Cortex of kidney (tissue), 1 donor: Measurements from ENCODE around the gene TBC1D10B.
"Not testable (repeated sequence)": the region's sequence is repeated elsewhere in the genome, so short reads cannot be mapped to it uniquely, and the experiment has no call there.

Source experiments
- DNase-seq: peaks from one replicate; lab custom pipeline; 2025; lab: John Stamatoyannopoulos, UW

The TBC1D10B gene

DNA sequence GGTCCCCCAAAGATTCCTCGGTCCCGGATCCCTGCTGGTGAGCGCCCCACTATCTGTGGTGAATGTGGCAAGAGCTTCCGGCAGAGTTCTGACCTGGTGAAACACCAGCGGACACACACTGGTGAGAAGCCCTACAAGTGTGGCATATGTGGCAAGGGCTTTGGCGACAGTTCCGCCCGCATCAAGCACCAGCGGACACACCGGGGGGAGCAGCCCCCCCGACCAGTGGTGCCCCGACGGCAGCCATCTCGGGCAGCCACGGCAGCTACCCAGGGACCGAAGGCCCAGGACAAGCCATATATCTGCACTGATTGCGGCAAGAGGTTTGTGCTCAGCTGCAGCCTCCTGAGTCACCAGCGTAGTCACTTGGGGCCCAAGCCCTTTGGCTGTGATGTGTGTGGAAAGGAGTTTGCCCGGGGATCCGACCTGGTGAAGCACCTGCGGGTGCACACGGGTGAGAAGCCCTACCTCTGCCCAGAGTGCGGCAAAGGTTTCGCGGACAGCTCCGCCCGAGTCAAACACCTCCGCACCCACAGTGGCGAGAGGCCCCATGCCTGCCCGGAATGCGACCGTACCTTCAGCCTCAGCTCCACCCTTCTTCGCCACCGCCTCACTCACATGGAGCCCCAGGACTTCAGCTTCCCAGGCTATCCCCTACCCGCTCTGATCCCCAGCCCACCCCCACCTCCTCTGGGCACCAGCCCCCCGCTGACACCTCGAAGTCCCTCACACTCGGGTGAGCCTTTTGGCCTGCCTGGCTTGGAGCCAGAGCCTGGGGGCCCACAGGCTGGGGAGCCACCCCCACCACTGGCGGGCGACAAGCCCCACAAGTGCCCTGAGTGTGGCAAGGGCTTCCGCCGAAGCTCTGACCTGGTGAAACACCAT is 27.7 kb upstream of the TBC1D10B start:
- no peak for DNase-seq

DNA sequence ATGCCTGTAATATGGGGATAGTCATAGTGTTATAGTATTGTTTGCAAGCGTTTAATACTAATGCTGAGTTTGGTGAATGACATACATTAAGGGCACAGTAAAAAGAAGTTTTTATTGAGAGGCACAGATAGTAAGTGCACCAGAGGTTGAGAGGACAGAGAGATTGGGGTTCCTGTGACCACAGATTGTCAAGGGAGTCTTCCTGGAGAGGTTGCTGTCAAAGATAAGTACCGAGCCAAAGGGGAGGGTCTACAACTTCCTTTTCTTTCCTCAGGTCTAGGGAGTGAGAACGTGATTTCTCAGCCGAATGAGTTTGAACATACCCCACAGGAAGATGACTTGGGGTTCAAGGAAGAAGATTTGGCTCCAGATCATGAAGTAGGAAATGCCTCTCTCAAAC is 26.8 kb upstream of the TBC1D10B start:
- no peak for DNase-seq

DNA sequence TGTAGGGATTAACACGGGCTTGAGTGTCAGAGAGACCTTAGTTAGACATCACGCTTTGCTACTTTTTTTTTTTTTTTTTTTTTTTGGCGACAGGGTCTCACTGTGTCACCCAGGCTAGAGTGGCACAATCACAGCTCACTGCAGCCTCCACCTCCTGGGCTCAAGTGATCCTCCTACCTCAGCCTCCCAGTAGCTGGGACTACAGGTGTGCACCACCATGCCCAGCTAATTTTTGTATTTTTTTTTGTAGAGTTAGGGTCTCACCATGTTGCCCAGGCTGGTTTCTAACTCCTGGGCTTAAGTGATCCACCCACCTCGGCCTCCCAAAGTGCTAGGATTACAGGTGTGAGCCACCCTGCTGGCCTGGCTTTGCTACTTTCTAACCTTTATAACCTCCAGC is 26.3 kb upstream of the TBC1D10B start:
- DNase-seq = not testable (repeated sequence)

DNA sequence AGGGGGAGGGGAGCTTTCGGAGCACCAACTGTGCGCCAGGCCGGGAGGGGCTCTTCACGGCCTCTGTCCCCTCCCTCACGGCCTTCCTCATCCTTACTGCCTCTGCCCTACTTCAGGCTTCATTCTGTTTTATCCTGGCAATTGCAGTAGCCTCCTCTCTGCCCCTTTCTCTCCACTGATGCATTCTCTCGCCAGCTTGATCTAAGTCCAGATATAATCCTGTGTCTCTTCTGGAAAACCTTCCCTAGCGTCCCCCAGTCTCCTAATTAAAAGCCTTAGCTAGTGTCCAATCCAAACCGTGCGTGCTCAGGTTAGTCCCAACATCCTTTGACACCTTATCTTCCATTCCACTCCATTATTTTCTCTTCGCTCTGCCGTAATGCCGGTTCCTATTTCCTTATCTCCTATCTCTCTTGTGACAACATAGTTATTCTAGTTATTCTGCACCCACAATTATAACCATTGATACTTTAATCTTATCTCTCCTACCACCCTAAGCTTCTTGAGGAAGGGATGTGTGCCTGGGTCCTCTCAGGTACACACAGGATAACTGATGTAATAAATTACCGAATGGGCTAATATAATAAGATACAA is 25.8 kb upstream of the TBC1D10B start:
- no peak for DNase-seq

DNA sequence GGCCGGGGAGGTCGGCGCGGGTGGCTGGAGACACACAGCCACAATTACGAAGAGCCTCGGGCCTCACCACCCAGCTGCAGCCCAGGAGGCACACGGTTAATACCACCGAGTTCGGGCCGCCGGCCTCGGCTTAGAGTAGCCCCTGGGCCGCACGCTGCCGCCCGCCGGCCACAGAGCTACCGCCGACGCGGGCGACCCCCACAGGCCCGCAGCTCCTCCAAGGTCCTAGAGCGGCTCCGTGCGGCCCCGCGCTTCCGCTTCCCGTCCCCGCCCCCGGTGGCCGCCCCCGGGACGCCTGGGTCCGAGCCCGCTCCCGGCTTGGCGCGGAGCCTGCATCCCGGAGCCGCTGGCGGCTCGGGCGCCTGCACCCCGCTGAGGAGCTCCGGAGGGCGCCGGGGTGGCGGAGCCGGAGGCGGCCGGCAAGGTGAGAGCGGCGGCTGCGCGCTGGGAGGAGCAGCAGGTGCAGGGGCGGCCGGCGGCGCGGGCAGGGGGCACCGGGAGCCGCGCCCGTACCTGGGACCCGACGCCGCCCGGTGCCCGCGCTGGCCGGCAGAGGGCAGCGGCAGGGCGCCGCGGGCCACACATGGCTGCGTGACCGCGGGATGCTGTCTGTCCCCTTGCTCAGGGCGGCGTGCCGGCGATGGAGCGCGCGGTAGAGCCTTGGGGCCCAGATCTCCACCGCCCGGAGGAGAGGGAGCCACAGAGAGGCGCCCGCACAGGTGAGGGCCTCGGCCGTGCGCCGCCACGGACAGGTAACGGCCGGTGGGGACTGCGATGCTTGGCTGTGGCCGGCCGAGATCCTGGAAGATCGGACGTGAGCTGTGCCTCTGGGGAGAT is 25.1 kb upstream of the TBC1D10B start, which contains the start of gene ZNF48:
ZNF48 (plus strand) TSS at position 266 of the 837 bp plus-strand sequence; CDS start at position 641, 375 bp downstream.
- peak; percentile 29 for DNase-seq

DNA sequence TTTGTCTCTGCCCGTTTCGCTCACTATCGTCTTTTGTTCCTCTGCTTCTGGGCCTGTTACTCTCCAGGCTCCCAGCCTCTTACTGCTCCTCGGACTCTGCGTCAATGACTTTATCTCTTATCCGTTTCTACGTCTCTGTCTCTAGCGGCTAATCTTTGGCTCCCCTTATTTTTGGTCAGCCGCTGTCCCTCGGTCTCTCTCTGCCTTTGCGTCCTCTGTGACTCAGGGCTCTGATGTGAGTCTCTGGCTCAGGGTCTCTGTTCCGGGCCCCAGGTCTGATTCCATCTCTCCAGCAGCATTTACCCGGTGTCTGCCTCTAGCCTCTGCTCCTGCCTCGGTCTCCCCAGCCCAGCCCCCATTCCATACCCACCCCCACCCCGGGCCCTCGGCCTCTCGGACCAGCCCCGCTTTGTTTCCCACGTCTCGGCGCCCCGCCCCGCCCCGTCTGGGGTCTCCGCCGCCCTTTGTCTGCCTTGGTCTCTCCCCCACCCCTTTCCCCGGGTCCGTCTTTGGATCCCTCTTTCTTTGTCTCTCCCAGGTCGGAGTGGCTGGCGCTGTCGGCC is 24.4 kb upstream of the TBC1D10B start:
- no peak for DNase-seq

DNA sequence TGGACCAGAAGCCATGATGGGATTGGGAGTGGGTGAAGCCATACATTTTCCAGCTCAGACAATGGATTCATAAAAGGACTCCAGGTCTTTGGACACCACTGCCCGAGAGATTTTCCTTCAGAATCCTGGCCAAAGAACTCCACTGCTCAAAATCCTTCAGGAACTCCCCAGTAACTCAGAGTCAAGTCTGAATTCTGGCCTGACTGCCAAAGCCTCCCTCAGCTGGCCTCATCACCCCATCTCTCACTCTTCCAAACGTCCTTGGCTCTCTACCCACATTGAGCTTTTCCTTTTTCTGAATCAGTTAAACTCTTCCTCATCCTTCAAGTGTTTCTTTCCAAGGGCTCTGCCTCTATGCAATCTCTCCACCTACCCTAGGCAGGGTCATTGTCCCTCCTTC is 13.2 kb upstream of the TBC1D10B start:
- no peak for DNase-seq

DNA sequence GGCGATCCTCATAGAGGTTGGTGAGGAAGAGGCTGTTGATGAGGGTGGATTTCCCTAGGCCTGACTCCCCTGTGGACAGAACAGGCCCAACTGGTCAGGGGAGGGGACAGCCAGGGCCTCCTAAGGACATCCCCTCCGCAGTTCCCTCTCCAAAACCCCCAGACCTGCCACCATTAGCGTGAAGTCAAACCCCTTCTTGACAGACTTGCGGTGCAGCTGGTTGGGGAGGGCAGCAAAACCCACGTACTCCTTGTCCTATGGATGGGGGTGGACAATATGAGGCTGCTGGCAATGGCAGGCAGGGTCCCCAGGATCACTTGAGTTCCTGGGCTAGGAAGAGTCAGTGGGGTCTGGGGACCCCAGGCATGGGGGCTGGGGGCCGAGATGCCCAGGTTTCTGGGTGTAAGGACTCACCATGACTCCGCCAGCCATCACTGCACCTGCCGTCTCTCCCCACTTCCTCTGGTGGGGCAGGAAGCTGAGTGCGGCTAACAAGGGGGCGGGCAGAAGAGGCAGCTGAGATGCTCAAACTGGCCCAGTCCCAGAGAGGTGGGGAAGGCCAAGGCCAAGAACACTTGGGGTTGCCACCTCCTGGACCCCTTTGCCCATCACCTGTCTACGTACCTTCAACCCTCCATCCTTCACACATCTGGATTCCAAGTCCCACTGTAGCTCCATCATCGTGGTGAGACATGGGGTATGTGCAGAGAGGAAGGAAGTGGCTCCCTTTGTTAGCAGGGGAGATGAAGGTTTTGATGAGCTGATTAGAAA is 12.0 kb upstream of the TBC1D10B start, which contains the start of gene SEPTIN1:
SEPTIN1 (minus strand) TSS at position 451 of the 771 bp plus-strand sequence; CDS start at position 432, 19 bp downstream.
- DNase-seq = no peak

DNA sequence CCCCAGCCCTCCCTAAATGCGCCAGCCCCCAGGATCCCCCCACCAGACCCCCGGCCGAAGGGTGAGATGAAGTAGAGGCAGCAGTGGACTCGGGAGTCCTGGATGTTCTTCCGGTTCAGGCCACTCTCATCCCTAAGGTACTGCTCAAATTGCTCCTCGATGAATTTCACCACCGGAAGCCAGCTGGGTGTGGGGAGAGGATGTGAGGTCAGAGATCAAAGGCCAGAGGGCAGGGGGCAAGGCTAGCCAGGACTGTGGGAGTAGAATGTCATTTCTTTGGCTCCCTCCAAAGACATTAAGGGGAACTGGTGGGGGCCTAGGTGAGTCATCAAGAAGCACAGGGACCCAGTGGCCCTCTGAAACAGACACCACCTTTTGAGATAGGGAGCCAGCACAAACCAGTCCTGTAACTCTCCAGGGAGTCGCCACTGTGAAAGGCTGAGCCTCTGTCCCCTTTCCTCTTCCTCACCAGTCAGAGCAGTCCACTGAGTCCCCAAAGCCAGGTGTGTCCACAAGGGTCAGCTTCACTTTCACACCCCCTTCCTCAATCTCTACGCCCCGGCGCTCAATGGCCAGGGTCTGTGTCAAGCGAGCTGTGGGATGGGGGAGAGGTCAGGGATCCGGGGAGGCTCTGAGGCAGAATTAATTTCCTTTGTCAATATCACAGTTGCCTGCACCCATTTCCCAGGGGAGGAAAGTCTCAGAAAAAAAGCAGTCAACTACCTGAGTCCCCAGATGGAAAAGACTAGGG is 11.2 kb upstream of the TBC1D10B start:
- no peak for DNase-seq

DNA sequence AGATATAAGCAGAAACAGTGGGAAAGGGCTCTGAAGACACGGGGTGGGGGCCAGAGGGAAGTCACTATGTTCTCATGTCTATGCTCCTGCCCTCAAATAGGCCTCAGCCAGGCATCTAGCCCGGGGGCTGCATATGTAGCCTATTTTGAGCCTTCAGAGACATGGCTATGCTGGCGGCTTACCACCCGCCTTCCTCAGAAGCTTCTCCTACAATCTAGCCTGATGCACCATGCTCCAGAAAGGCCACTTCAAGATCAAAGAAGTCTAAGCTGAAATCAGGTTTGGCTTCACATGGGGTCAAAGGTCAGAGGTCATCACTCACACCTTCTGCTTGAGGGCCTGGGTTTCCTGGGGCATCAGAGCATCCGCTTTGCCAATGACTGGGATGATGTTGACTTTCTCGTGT is 10.5 kb upstream of the TBC1D10B start:
- DNase-seq = no peak

DNA sequence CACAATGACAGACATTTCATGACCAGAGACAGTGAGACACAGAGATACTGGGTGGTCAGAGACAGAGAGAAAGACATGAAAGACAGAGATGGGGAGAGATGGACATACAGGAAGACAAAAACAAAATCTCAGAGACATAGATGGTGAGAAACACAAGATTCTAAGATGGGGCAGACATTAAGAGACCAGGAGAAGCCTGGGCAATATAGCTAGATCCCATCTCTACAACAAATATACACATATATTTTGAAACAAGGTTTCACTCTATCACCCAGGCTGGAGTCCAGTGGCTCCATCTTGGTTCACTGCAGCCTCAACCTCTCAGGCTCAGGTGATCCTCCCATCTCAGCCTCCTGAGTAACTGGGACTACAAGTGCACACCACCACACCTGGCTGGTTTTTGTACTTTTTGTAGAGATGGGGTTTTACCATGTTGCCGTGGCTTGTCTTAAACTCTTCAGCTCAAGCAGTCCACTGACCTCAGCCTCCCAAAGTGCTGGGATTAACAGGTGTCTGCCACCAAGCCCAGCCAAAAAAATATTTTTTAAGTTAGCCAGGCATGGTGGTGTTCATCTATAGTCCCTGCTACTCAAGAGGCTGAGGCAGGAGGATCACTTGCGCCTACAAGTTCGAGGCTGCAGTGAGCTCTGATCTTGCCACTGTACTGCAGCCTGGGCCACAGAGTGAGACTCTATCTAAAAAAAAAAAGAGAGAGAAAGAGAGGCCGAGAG is 9.9 kb upstream of the TBC1D10B start:
- DNase-seq = no peak

DNA sequence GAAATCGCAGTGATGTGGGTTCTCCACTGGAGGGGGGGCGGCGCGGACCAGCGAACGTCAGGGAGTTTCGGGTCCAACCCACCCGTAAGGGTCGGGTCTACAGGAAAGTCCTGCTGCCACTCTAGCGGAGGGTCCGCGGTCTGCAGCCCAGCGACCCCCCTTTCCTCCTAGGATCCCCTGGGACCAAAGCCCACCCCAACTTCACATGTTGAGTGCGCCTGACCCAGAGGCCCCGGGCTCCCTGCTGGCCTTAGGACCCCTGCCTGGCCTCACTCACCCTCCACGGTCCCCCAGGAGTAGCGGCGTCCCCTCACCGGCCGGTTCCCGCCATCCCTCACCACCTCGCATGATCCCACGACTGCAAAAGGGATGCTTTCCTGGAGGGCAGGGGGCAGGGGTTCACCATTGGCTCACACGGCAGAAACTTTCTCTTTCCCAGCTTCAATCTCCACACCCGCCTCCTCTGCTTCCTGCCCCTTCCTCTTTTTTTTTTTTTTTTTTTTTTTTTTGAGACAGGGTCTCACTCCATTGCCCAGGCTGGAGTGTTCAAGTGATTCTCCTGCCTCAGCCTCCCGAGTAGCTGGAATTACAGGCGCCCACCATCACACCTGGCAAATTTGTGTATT is 9.0 kb upstream of the TBC1D10B start:
- DNase-seq = no peak

DNA sequence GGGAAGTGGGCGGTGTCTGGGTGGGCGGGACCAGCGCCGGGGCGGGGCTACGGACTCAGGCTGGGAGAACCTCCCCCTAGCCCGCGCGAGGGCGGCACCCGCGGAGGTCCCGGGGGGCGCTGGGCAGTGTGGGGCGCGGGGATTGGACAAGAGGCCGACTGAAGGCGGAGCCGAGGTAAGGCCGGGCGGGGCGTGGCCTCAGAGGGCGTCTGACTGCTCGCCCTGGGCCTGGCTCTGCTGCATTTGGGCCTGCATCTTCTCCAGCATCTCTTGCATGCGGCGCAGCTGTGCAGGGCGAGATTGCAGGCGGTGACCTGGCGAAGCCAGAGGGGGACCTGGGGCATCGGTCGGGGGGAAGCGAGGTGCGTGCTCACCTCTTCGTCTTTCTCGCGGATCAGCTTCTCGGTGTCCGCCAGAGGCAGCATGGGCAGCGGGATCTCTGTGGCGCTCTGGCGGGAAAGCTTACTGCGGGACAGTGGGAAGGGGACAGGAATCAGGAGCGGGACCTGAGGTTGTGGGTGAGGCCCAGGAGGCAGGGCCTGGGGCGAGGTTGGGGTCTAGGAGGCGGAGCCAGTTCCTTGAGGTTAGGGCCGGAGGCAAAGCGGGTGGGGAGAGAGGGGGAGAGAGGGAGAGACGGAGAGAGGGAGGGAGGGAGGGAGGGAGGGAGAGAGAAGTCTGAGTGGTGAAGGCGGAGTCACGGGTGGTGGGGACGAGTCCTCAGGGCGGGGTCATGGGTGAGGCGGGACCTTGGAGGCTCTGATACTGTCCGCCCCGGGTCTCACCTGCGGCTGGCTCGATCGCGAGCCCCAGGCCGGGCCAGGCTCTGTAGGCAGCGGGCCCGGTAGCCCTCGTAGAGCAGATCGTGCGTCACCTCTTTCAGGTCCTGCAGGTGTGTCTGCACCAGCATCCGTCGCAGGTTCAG is 8.2 kb upstream of the TBC1D10B start:
- DNase-seq = peak; percentile 53

DNA sequence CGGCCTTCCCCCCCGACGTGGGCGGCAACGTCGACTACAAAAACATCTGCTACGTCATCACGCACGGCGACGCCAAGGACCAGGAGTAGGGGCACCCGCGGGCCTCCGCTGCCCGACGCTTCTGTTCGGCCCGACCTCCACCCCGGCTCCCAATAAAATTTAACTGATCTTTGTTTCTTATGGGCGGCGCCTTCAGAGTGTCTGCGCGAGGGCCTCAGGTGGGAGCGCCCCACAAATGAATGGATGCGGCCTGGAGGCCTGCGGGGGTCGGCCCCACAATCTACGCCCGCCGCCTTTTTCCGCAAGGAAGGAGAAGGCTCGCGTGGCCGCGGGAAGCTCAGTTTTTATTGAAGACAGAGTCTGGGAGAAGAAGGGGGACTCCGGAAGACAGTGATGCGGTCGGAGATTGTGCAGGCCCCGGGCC is 7.5 kb upstream of the TBC1D10B start:
- no peak for DNase-seq

DNA sequence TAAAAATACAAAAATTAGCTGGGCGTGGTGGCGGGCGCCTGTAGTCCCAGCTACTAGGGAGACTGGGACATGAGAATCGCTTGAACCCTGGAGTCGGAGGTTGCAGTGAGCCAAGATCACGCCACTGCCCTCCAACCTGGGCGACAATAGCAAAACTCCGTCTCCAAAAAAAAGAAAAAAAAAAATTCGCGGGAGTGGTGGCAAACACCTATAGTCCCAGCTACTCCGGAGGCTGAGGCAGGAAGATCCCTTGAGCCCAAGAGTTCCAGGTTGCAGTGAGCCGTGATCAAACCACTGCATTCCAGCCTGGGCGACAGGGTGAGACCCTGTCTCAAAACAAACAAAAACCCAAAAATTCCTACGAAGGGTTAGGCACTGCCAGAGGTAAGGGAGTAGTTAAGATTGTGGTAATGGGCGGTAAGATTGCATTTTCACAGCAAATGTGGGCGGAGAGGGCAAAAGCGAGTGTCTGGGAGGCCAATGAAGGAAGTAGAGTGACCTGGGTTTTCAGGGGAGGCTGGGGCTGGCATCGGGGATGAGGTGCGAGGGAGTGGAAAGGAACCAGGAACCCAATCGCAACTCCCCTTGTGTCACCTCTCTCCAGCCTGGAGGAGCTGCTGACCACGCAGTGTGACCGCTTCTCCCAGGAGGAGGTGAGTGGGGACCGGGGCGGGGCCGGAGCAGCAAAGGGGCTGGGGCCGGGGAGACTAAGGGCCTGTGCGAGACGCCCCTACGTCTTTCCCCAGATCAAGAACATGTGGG is 6.9 kb upstream of the TBC1D10B start:
- no peak for DNase-seq

DNA sequence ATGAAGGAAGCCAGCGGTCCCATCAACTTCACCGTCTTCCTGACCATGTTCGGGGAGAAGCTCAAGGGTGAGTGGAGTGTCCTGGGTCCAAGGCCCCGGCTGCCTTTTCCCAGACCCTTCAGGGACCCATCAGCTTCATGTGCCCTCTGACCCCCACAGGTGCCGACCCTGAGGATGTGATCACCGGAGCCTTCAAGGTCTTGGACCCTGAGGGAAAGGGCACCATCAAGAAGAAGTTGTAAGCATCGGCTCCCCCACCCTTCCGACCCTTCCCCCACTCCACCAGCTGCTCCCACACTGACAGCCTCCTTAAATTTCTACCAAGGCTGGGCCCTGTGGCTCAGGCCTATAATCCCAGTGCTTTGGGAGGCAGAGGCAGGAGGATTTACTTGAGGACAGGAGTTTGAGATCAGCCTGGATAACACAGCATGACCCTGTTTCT is 6.2 kb upstream of the TBC1D10B start:
- DNase-seq = no peak

DNA sequence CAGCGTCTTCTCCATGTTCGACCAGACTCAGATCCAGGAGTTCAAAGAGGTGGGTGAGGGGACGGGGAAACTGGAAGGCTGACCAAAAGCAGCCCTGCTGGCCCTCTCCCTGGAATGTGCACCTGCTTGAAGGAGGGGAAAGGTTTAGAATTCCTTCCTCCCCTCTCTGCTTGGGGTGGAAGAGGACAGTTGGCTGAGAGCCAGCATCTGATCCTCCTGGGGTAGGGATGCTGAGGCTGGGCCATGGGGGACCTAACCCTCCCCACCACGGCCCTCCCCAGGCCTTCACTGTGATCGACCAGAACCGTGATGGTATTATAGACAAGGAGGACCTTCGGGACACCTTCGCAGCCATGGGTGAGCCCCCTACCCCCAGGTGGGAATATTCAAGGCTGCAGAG is 5.6 kb upstream of the TBC1D10B start:
- DNase-seq = no peak
